PC-9 (cell line): ENCODE results near the gene CLUH.

ENCODE experiments used
- CTCF ChIP-seq: fragments of 200-600 bp; sonication (generic); conservative IDR thresholded peaks from 2 replicates; pipeline ENCODE4 v1.6.1; 2017; ENCODE audit warnings: mixed run types, antibody characterized with exemption, mild to moderate bottlenecking, moderate library complexity
- EZH2 ChIP-seq: fragments of 200-600 bp; sonication (generic); IDR thresholded peaks from 2 replicates; pipeline ENCODE4 v1.8.0; 2017; ENCODE audit warnings: antibody characterized with exemption, low read depth

GRCh38 chr17:2683912-2684311 is 27.7 kb downstream of the CLUH start:
- TF ChIP-seq CTCF, result no peak
- no peak for TF ChIP-seq EZH2
